ENCODE data around the gene DVL2. TPM values are rescaled to one million over a fixed set of nuclear protein-coding genes. Genes with fewer than 3 reads are reported as not detected.

DVL2 gene
- total and polyA plus RNA-seq, 2 donors (not counting 3 experiments of a cell fraction or from before 2014, with no cell fraction given) = 17.2 to 55.9 TPM

DNA sequence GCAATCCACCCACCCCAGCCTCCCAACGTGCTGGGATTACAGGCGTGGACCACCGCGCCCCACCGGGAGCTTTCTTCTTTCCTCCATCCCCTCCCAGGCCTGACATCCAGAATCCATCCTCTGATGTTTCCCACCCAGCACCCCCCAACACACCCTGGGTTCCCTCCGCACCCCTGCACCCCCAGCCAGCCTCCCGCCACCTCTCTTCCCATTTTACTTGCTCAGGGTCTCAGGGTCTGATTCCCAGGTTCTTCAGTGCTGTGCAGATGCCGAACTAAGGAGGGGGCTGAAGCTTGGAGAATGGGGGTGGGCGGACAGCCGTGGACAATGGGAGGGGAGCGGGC, 55.4 kb downstream of the DVL2 start:
- DNase-seq (ENCODE audit: low read depth, low spot score) (no peak), FAIRE-seq (no peak)
- no peak overlapping the region for H3K4me2 ChIP-seq (ENCODE audit: insufficient read depth, low read length)
- H2AFZ ChIP-seq (ENCODE audit: low read depth, low read length) = no peak overlapping the region
- intact Hi-C loops (cut with micrococcal nuclease) (no loop called here), dilution Hi-C loops (cut with MboI; ENCODE audit: extremely low pct_ligation_motif_present, low sequenced_read_pairs) (no loop called here)
- H4K20me1 ChIP-seq (replicated peaks; ENCODE audit: control insufficient read depth, extremely low read depth, insufficient read depth, low read length) = no peaks in the 10 kb centered on the region
- H3K4me3 ChIP-seq (replicated peaks in 1 of 3; ENCODE audit: insufficient read depth in 1 of 3, low read depth in 1 of 3, low read length in 3 of 3) = no peak overlapping the region
- no peaks in the 10 kb centered on the region for H3K27me3 ChIP-seq (ENCODE audit: control insufficient read depth in 2 of 2, insufficient read depth in 2 of 2, low read length in 2 of 2)
- ChIA-PET POLR2A (no interaction called here), CTCF (interaction anchor here (2.6 to 4.3 kb wide), 4 partner anchors 10 to 134 kb away, joined by 20 to 91 read pairs (median 37); partner anchors contain the start of gene SLC16A11)
- TF ChIP-seq JUN (IDR thresholded peaks at IDR 0.05; ENCODE audit: borderline replicate concordance, insufficient read depth, insufficient read length, low read depth) (no peak), POLR2AphosphoS5 (IDR thresholded peaks at IDR 0.05; ENCODE audit: insufficient read depth, low read depth, low read length) (no peak), GATA2 (IDR thresholded peaks at IDR 0.05; ENCODE audit: insufficient read depth, insufficient read length, low read depth, low read length) (no peak), MYC (IDR thresholded peaks at IDR 0.05; ENCODE audit: low read depth, low read length) (no peak), FOS (IDR thresholded peaks at IDR 0.05; ENCODE audit: borderline replicate concordance, insufficient read depth, low read length) (no peak), POLR2A (IDR thresholded peaks at IDR 0.05; ENCODE audit: low read depth, low read length) (no peak), EZH2 (IDR thresholded peaks at IDR 0.05; ENCODE audit: borderline replicate concordance, low read depth, low read length, severe bottlenecking) (no peak)
- TF ChIP-seq, protein P1, sequence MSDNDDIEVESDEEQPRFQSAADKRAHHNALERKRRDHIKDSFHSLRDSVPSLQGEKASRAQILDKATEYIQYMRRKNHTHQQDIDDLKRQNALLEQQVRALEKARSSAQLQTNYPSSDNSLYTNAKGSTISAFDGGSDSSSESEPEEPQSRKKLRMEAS (IDR thresholded peaks at IDR 0.05; ENCODE audit: insufficient read depth, insufficient read length) = no peak
- TF ChIP-seq, protein P2, sequence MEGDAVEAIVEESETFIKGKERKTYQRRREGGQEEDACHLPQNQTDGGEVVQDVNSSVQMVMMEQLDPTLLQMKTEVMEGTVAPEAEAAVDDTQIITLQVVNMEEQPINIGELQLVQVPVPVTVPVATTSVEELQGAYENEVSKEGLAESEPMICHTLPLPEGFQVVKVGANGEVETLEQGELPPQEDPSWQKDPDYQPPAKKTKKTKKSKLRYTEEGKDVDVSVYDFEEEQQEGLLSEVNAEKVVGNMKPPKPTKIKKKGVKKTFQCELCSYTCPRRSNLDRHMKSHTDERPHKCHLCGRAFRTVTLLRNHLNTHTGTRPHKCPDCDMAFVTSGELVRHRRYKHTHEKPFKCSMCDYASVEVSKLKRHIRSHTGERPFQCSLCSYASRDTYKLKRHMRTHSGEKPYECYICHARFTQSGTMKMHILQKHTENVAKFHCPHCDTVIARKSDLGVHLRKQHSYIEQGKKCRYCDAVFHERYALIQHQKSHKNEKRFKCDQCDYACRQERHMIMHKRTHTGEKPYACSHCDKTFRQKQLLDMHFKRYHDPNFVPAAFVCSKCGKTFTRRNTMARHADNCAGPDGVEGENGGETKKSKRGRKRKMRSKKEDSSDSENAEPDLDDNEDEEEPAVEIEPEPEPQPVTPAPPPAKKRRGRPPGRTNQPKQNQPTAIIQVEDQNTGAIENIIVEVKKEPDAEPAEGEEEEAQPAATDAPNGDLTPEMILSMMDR (IDR thresholded peaks at IDR 0.05; ENCODE audit: extremely low read depth in 1 of 2, insufficient read depth in 1 of 2, low read depth in 1 of 2, low read length in 2 of 2) = no peak
- H3K9me3 ChIP-seq (replicated peaks; ENCODE audit: control insufficient read depth, insufficient read depth, low read length) = no peaks in the 10 kb centered on the region
- H3K79me2 ChIP-seq (ENCODE audit: control insufficient read depth, insufficient read depth, low read length) = no peaks in the 10 kb centered on the region
- H3K9ac ChIP-seq (replicated peaks; ENCODE audit: extremely low read depth, insufficient read depth, low read length) = no peak overlapping the region
- no TSS peak for BruUV-seq (replicated peaks)
- peaks cover 17% of the 10 kb centered on the region for H3K4me1 ChIP-seq (ENCODE audit: control insufficient read depth, extremely low read depth, insufficient read depth, low read length)
- no peaks in the 10 kb centered on the region for H3K36me3 ChIP-seq (ENCODE audit: control insufficient read depth in 2 of 2, extremely low read depth in 1 of 2, insufficient read depth in 2 of 2, low read length in 2 of 2)
- H3K27ac ChIP-seq (ENCODE audit: insufficient read depth, low read depth, low read length) = no peak overlapping the region
- H3K9me1 ChIP-seq (replicated peaks; ENCODE audit: control insufficient read depth, extremely low read depth, insufficient read depth, low read length) = no peaks in the 10 kb centered on the region

All from endothelial cell of umbilical vein (primary cell).